ENCODE data around the gene TRPC6. TPM values are rescaled to one million over a fixed set of nuclear protein-coding genes. Genes with fewer than 3 reads are reported as not detected.

Gene TRPC6
- total and polyA plus RNA-seq, 7 donors, result 0.04 to 1.1 (median 0.21) TPM

GRCh38 chr11:101436511-101437142 is 147.2 kb downstream of the TRPC6 start:
- Histone ChIP-seq H3K9me3 (no peaks in the 10 kb centered on the region), H3K36me3 (ENCODE audit: insufficient read depth in 1 of 2, low read depth in 1 of 2) (no peaks in the 10 kb centered on the region), H3K4me1 (no peaks in the 10 kb centered on the region), H3K27ac (no peak overlapping the region), H3K27me3 (ENCODE audit: insufficient read depth in 3 of 3, low read length in 2 of 3) (no peaks in the 10 kb centered on the region), H3K4me3 (no peak overlapping the region)
- peak; percentile 40 for TF ChIP-seq CTCF (IDR thresholded peaks at IDR 0.05)
- intact Hi-C loops (cut with DNase I), result no loop called here
- DNase-seq, result no peak
- 62 to 69% (median 65%) methylated on average over 3 of the region's 3 CpGs for whole genome bisulfite sequencing, 3 donors
- ATAC-seq, result no peak

GRCh38 chr11:101435408-101435973 is 148.3 kb downstream of the TRPC6 start:
- H3K4me1 ChIP-seq, result no peaks in the 10 kb centered on the region
- no peaks in the 10 kb centered on the region for H3K27me3 ChIP-seq (ENCODE audit: insufficient read depth in 3 of 3, low read length in 2 of 3)
- ATAC-seq (peak in 2 of 4 donors; percentile 43 to 51), DNase-seq (no peak)
- no peak overlapping the region for H3K27ac ChIP-seq
- no peak overlapping the region for H3K4me3 ChIP-seq
- TF ChIP-seq CTCF (IDR thresholded peaks at IDR 0.05), result no peak
- intact Hi-C loops (cut with DNase I), result no loop called here
- H3K36me3 ChIP-seq (ENCODE audit: insufficient read depth in 1 of 2, low read depth in 1 of 2), result no peaks in the 10 kb centered on the region
- no peaks in the 10 kb centered on the region for H3K9me3 ChIP-seq
- 58 to 72% (median 72%) methylated on average over 3 of the region's 3 CpGs for WGBS, 3 donors

GRCh38 chr11:101434026-101434643 is 149.7 kb downstream of the TRPC6 start:
- H3K9me3 ChIP-seq, result no peaks in the 10 kb centered on the region
- H3K27ac ChIP-seq, result no peak overlapping the region
- no peaks in the 10 kb centered on the region for H3K4me1 ChIP-seq
- H3K4me3 ChIP-seq, result no peak overlapping the region
- H3K36me3 ChIP-seq (ENCODE audit: insufficient read depth in 1 of 2, low read depth in 1 of 2), result no peaks in the 10 kb centered on the region
- no peaks in the 10 kb centered on the region for H3K27me3 ChIP-seq (ENCODE audit: insufficient read depth in 3 of 3, low read length in 2 of 3)
- WGBS, 3 donors, result 58 to 67% (median 64%) methylated on average over 3 of the region's 3 CpGs
- DNase-seq (no peak), ATAC-seq (no peak)
- intact Hi-C loops (cut with DNase I), result no loop called here
- TF ChIP-seq CTCF (IDR thresholded peaks at IDR 0.05), result no peak

GRCh38 chr11:101433151-101433550 is 150.7 kb downstream of the TRPC6 start:
- Histone ChIP-seq H3K27me3 (ENCODE audit: insufficient read depth in 3 of 3, low read length in 2 of 3) (no peaks in the 10 kb centered on the region), H3K36me3 (ENCODE audit: insufficient read depth in 1 of 2, low read depth in 1 of 2) (no peaks in the 10 kb centered on the region), H3K9me3 (no peaks in the 10 kb centered on the region), H3K4me3 (no peak overlapping the region), H3K27ac (no peak overlapping the region), H3K4me1 (no peaks in the 10 kb centered on the region)
- TF ChIP-seq CTCF (IDR thresholded peaks at IDR 0.05), result no peak
- intact Hi-C loops (cut with DNase I), result no loop called here
- DNase-seq (no peak), ATAC-seq (no peak)
- WGBS, 3 donors, result 69 to 82% (median 75%) methylated on average over 4 of the region's 4 CpGs

Data from psoas muscle (tissue), 8 donors.